ENCODE measurements around the gene OTUD7B. TPM values are rescaled to one million over a fixed set of nuclear protein-coding genes. Genes with fewer than 3 reads are reported as not detected.
"Not testable (repeated sequence)": the region's sequence is repeated elsewhere in the genome, so short reads cannot be mapped to it uniquely, and the experiment has no call there.

The OTUD7B gene
- total RNA-seq, 1 experiment from 2014 or later = 17.1 TPM

DNA sequence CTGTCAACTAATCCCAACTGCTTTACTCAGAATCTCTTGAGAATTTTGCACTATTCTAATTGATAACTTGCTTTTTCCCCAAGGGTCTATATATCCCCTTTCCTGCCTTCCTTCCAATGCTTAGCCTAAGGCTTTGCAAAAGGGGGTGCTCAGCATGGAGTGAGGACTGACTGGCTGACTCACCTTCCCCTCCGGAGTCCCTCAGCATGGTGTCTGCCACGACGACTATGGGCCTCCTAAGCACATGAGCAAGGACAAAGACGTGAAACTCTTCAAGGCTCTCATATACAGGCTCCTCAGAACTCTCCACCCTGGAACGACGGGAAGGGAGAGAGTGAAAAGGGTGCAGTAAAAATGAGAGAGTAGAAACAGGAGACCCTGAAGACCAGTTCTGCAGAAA lies 60.6 kb downstream of the OTUD7B start:
- DNase-seq (ENCODE audit: low read depth) = no peak

DNA sequence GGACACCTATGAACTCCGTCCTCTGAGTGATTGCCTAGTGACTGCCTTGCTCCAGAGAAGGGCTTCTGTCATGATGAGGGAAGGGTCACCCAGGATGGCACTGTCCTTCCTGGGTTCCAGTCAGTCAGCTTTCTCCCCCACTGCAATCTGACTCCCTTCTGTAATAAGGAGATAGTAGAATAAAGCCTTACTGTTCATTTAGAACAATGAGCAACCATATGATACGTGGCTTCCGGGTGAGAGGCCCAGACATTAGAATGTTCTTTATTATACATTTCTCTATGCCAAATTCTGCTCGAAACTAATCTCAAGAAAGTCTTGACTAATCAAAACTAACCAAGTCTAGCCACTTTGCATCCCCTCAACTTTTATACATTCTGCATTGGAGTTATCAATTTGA lies 65.3 kb downstream of the OTUD7B start:
- no peak for DNase-seq (ENCODE audit: low read depth)

DNA sequence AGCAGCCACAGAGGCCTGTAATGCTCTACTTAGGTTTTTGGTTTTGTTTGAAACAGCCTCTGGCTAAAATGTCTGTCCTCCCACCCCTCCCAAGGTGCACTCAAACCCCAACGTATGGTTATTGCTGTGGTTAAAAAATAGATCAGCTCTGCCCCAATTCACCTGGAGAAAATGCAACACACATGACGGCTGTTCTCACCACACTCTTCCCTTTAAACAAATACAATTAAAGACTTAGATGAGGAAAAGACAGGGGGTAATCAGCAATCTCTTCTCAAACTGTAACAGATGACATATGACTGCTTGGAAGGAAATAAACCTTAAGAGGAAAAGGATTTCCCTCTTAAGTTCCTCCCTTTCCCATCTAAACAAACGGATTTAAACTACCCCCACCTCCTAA lies 67.6 kb downstream of the OTUD7B start:
- DNase-seq (ENCODE audit: low read depth) = no peak

DNA sequence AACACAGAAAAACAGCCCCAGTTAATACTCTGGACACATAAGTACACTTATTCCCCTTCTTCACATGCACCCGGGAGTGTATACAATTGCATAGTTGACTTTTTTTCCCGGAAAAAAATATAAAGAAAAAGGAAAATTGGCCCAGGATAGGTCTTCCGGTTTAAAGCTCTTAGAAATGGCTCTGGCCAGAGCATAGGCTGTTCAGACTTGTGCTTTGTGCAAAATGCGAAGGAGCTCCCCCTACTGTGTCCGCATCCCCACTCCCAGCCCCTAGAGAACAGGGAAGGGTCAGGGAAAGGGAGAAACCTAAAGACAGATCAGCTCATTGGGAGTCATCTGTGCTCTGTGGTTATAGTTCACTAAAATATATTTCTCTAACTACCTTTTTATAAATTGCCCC lies 68.3 kb downstream of the OTUD7B start:
- DNase-seq (ENCODE audit: low read depth) = no peak

DNA sequence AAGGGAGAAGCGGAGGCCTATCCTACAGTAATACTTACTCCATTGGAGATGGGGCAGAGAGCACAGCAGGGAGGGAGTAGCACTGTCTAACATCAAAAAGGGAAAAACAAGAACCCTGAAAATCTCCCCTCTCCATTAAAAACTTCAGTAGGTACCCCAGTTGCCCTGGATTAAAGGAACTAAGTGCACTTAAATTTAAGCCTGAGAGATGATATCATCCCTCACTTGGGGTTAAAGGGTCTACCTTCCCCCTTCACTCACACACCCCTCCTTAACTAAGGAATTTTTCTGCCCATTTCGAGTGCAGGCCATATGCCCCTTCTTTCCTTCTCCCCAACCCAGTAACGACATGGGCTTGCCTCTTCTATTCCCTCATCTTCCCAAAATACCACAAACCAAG lies 70.1 kb downstream of the OTUD7B start:
- no peak for DNase-seq (ENCODE audit: low read depth)

DNA sequence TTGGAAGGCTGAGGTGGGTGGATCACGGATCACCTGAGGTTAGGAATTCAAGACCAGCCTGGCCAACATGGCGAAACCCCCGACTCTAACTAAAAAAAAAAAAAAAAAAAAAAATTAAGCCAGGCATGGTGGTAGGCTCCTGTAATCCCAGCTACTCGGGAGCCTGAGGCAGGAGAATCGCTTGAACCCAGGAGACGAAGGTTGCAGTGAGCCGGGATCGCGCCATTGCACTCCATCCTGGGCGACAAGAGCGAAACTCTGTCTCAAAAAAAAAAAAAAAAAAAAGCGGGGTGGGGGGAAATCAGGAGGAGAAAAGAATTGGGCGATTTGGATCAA lies 71.9 kb downstream of the OTUD7B start:
- not testable (repeated sequence) for DNase-seq (ENCODE audit: low read depth)

DNA sequence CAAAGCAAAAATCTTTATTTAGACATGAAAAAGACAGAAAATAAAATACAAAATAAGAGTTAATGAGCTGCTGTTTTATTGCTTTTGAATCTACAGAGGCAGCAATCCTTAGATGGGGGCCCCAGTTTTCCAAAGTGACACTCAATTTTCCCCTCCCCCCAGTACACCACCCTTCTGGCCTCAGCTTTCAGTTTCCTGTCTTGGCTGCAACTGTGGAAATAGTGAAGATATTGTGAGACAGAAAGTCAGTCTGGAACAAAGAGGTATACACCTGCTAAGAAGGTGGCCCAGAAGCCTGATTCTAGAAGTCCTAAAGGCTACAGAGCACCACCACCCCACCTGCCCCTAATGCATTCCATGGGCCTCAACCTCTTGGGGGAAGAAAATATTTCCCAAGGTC lies 72.8 kb downstream of the OTUD7B start:
- DNase-seq (ENCODE audit: low read depth) = peak; percentile 53

DNA sequence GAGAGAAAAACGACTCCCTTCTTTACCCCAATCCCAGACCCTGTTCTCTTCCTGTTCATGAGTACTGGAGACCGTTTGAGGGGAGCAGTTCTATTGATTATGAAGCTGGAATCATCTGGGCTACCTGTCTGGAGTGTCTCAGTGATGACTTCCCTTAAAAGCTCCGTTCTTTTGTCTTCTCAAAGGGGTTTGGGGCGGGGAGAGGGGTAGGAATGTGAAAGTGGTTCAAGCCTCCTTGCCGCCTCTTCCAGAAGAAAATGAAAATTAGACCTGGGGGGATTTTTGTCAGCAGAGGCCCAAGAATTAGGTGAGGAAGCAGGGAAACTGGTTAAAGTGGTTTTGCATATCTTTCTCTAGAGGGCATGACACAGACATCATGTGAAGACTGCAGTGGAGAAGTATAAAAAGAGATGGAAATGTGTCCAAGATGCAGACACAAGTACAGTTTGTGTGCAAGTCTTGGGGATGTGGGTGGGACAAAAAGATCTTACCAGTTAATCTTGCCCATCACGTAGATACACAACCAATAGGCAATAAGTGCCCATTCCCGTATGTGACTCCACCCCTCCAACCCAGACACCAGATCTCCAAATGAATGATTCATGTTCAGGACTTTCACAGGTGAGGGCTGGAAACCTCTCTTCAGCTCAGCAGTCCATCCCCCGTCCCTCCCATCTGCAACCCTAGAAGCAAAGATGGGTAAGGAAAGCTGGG lies 73.4 kb downstream of the OTUD7B start:
- peak; percentile 90 for DNase-seq (ENCODE audit: low read depth)

DNA sequence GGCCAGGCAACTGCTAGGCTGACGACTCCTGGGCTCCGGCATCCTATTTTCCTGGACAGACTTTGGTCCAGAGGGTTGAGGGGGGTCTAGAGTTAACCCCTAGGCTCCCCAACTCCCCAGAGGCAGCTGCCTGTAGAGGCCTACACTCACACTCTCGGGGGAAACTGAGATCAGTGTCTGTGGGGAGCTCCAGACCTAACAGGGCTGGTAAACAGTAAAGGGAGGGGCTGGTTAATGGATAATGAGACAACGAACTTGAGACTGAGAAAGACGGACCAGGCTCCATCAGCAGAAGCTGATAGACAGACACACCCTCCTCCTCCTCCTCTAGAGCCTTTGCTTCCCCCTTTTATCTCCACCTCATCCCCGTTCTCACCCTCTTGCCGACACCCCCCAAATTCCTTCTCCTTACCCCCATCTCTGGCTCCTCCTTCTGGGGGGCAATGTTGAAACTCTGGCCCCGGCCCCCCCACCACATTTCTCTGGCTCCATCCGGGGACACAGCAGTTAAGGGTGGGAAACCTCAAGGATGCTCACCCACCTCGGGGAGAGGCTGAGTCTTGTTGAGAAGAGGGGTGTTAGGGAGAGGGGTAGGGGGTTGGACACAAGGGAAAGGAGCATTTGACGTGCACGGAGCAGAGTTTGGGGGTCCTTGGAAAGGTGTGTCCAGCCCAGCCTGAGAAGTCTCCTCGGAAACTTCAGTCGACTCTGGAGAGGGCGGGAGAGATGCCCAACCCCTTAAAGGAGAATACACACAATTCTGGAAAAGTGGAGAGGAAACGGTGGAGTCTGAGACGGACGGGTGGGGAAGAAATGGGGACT lies 74.1 kb downstream of the OTUD7B start, which contains the start of gene MTMR11:
TSS of gene MTMR11 (minus strand) at position 710 of the 822 bp plus-strand sequence. CDS start at position 478, 232 bp downstream.
- peak; percentile 66 for DNase-seq (ENCODE audit: low read depth)

DNA sequence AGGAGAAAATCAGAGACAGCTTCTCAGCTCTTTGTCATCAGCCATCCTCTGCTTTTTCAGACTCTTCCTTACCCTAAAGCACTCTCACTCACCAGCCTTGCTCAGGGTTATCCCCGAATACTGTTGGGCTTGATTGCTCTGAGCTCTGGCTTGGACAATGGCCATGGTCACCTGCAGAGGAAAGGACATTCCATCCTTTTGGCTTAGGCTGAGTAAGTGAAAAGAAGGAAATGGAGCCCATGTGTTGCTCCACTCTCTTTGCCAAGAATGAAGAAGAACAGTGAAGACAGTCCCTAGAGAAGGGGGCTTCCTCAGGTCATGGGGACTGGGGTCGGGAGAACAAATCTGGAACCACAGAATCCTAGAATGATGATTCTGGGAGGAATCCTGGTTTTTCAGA lies 76.2 kb downstream of the OTUD7B start:
- DNase-seq (ENCODE audit: low read depth) = no peak

DNA sequence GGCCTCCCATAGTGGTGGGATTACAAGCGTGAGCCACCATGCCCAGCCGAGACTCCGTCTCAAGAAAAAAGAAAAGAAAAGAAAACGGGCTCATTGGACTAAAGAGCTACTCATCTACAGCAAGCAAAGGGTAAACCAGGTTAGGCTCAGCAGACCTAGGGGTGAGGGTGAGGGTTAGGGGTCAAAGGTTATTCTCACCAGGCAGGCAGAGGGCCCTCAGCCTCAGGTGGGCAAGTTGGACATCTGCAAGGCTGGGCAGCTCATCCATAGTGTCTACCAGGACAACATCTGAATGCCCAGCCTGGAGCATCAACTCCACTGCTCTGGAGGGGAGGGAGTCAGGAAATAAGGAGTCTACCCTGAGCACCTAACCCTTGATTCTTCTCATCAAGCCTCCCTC lies 77.3 kb downstream of the OTUD7B start:
- no peak for DNase-seq (ENCODE audit: low read depth)

DNA sequence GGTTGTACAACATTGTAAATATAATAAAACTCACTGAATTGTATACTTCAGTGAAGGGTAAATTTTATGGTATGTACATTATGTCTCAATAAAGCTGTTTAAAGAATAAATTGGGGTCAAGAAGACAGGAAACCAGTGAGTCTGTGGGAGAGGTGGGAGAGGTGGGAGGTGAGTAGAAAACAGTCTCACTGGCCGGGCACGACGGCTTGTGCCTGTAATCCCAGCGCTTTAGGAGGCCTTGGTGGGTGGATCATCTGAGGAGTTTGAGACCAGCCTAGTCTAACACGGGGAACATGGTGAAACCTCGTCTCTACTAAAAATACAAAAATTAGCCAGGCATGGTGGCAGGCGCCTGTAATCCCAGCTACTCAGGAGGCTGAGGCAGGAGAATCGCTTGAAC lies 78.1 kb downstream of the OTUD7B start:
- DNase-seq (ENCODE audit: low read depth) = no peak

DNA sequence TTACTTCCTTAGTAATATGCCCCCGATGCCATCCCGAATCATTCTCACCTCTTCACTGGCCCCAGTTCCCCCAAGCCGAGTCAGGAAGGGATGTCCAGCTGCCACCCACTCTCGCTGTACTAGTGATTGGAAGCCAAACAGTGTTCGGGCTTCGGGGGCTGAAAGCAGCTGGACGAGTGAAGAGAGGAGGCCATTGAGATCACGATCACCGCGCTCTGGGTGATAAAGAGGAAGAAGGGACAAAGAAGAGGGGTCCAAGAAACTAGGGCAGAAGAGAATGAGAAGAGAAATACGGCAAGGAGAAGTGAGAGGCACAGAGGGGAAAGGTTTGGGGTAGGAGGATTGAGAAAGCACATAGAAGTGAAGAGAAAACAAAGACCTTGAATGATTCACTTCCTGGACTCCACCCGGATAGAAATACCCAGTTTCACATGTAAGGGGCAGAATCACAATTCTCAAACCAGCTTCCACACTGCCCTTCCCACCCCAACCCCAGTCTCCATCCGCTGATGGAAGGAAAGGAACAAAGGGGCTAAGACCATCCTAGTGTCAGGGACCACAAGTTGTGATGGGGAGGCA lies 79.2 kb downstream of the OTUD7B start:
- no peak for DNase-seq (ENCODE audit: low read depth)

DNA sequence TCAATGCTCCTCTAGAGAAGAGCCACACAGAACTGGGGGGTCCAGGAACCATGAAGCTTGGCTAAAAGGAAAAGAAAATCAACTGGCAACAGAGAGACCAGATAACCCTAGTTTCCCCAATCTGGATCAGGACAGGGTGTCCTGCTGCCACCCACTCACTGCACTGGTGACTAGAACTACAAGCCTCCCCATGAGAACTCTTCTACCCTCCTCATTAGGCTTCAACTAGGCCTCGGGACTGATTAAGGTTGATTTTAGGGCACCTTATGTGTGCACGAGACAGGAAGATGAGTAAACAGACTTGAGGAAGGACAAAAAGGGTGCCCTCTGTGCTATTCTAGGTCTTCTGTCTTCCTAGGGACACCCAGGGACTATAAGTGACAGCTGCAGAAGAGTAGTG lies 80.7 kb downstream of the OTUD7B start:
- DNase-seq (ENCODE audit: low read depth) = no peak

DNA sequence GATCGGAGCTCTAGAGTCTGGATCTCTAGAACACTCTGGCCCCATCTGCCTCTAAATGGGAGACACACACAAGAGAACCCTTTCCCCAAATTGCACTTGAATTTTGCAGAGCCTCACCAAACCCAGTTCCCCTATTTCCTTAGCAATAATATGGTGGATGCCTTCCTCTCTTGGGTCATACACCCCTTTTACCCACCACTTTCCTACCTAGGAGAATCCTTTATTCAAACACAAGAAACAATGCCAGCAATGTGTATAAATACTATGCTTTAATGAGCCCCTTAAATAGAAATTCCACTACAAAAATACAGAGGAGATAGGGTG lies 82.2 kb downstream of the OTUD7B start:
- DNase-seq (ENCODE audit: low read depth) = no peak

DNA sequence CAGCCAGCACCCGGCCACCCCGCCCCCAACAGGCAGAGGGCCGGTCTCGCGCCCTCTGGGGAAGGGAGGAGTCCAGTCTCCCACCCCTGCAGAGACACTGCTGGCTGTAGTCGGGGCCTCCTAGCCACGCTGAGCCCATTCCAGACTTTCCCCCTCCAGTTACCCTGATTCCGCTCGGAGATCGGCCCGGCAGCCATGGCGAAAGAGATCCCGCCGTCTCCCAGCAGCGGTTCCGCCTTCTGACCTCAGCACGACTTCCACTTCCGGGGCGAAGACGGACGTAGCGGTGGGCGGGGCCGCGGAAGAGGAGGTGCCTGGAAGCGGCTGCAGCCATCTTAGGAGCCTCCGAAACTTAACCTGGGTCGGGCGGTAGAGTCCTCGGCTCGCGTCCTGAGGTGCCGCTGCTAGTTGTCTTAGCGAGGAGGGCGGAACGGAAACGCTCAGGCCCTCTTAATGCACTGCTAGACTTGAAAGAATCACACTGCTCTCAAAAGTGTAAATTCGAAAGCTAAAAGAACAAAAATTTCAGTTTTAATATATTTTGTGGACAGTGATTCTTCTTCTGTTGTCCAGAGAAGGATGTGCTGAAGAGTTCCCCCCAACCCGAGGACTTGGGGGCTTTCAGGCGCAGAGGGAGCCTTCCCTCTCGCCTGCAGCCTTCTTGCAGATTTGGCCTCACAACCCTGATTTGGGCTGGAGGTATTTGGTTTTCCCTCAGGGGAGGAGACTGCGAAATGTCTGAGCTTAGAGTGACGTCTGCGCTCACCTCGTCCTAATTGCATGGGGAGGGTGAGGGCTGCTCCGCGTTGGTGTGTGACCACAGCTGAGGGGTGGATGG lies 82.7 kb downstream of the OTUD7B start, which contains the start of gene SF3B4:
TSS of gene SF3B4 (minus strand) at position 241 of the 838 bp plus-strand sequence. CDS start at position 197, 44 bp downstream.
- peak; percentile 94 for DNase-seq (ENCODE audit: low read depth)

DNA sequence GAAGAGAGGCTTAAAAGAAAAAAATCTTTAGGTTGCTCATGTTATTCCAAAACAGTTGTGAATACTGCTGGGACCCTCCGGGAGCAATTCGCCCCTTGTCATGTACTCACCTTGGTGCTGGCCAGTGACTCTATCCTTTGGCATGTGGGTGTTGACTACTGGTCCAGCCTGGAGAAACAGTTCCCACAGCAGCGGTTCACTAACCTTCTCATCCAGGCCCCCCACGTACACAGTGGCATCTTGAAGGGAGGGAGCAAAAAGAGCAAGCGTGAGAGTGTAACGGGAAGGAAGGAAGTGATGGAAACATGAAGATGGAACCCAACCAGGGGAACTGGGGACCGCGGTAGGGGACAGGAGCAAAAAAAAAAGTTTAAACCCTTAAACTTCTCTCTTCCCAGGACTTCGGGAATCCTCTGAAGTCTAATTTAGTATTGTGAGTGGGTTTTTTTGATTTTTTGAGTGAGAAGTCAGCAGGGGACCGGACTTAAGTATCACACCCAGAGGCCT lies 83.4 kb downstream of the OTUD7B start:
- DNase-seq (ENCODE audit: low read depth) = peak; percentile 56

DNA sequence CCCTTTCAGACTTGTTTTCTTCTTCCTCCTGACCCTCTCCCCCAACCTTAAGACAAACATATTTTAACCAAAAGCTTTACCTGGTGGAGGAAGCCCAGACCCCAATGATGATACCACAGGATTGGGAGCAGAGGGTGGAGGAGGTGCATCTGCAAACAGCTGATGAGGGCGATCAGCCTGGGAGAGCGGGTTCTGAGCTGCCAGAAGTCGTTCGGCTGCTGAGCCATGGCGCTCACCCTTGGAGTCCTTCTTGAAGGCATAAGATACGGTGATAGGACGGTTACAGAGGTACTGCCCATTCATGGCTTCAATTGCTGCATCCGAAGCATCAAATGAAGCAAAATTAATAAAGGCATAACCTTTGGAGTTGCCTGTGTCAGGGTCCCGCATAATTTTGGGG lies 84.2 kb downstream of the OTUD7B start:
- no peak for DNase-seq (ENCODE audit: low read depth)

DNA sequence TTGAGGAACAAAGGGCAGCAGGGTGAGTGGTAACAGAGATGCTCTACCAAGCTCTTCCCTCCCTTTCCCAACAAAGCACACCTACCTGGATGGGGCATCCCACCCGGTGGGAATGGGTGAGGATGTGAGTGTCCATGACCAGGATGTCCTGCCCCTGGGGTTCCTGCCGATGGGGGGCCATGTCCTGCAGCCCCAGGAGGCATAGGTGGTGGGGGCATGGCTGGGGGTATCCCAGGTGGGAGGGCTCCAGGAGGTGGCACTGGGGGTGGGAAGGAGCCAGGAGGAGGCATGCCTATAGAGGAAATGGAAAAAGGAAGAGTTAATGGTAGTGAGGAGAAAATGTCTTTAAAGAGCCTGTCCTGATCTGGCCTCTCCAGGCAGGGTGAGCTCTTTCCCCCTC lies 84.8 kb downstream of the OTUD7B start:
- no peak for DNase-seq (ENCODE audit: low read depth)

DNA sequence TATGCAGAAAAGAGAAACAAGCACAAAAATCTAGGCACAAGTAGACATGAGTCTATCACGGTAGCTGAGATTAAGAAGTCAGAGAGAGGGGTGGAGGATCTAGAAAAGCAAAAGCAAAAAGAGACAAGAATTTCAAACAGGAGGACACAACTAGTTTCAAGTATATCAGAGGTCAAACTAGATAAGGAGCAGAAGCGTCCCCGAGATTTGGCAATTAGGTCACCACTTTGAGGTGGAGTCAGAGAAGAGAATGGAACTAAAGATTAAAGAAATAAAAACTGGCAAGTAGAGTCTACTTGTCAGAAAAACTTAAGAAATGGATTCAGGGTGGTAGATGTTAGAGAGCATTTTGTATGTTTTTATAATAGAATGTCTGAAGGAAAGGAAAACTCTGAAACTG lies 85.2 kb downstream of the OTUD7B start:
- no peak for DNase-seq (ENCODE audit: low read depth)

DNA sequence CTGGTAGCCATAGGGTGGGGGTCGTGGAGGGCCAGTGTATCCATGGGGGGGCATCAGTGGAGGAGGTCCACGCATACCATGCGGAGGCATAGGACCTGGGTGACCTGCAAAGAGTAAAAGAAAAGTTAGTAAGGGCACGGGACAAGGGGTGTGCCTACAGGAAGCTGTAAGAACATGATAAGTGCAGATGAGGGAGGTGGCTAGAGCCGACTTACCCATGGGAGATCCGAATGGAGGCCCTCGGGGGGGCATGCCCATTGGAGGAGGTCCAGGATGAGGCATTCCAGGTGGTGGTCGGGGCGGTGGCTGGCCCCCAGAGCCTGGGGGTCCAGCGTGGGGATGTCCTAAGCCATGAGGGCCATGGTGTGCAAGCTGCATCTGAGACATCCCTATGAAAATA lies 86.9 kb downstream of the OTUD7B start:
- no peak for DNase-seq (ENCODE audit: low read depth)
